ENCODE results near the gene TSPO.

DNA sequence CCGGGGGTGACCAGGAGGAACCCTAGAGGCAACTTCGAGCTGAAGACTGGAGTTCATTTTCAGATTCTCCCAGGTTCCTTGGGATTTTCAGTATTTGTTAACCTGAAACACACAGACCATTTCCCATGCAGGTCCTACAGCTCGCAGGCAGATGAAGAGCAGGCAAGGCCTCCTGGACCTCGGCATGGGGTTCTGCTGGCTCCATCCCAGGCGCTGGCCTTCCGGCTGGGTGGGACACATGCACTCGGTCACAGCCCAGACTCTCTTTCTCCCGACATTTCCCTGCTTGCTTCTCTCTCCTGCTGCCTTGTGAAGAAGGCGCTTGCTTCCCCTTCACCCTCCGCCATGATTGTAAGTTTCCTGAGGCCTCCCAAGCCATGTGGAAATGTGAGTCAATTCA lies 51.0 kb downstream of the TSPO start:
- no peak for TF ChIP-seq POLR2A (IDR thresholded peaks at IDR 0.05)
- no peak for TF ChIP-seq CTCF (IDR thresholded peaks at IDR 0.05)

Measured in heart left ventricle (tissue), 13 donors.